ENCODE measurements around the gene DDN. TPM values are rescaled to one million over a fixed set of nuclear protein-coding genes. Genes with fewer than 3 reads are reported as not detected.

Gene DDN
- total RNA-seq, 2 experiments from 2014 or later, result 0.10 to 0.17 TPM

DNA sequence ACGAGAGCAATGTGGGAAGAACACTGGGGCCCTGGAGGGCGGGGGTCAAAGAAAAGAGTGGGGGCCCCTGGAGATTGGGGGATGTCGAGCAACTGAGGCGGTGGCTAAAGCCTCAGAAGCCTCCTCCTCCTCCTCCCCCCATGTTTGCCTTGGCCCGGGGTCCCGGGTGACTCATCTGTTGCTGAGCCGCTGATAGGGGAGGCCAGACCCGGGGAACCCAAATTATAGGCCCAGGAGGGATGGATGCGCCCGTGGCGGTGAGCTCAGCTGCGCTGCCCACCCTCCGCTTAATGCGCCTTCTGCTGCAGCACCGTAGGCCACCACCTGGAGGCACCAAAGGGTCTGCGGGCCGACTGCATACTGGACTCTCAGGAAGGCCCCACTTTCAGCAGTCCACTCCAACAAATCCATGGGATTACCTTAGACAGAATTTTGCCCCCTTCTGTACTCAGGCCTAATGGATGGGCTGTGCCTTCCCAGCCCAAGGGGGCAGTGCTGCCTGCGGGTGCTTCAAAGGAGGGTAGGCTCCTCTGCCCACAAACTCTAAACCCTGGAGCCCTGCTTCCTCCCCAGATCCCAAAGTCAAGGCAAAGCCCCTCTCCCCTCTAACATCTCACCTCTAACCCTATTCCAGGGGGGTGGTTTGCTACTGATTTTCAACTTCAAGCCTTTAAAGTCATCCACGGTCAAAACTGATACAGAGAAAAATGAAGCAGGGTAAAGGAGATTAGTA, 25.1 kb downstream of the DDN start:
- CTCF ChIA-PET, result interaction anchor here (1.0 to 1.4 kb wide), 7 partner anchors 9 to 159 kb away, joined by 3 to 4 read pairs (median 4); partner anchors contain the start of gene ARF3

GRCh38 chr12:48973531-48973930, 25.6 kb downstream of the DDN start:
- CTCF ChIA-PET, result interaction anchor here (1.0 to 1.5 kb wide), 7 partner anchors 8 to 158 kb away, joined by 3 to 7 read pairs (median 4); partner anchors contain the start of gene ARF3
- DNase-seq, result no peak
- POLR2A ChIA-PET, result no interaction called here
- Mint-ChIP-seq H3K4me3 (no peak overlapping the region), H3K36me3 (ENCODE audit: low read depth) (no peaks in the 10 kb centered on the region), H3K27ac (no peak overlapping the region), H3K9me3 (no peaks in the 10 kb centered on the region), H3K27me3 (peaks cover 90% of the 10 kb centered on the region), H3K4me1 (peaks cover 27% of the 10 kb centered on the region)

More for the DNA sequence above, 25.1 kb downstream of the DDN start:
- H3K27me3 Mint-ChIP-seq, result peaks cover 91% of the 10 kb centered on the region
- POLR2A ChIA-PET, result no interaction called here
- H3K9me3 Mint-ChIP-seq, result no peaks in the 10 kb centered on the region
- H3K36me3 Mint-ChIP-seq (ENCODE audit: low read depth), result no peaks in the 10 kb centered on the region
- H3K4me3 Mint-ChIP-seq, result no peak overlapping the region
- peak; percentile 47 for DNase-seq
- peaks cover 33% of the 10 kb centered on the region for H3K4me1 Mint-ChIP-seq
- no peak overlapping the region for H3K27ac Mint-ChIP-seq

- peaks cover 92% of the 10 kb centered on the region for H3K27me3 Mint-ChIP-seq
- H3K27ac Mint-ChIP-seq, result no peak overlapping the region
- ChIA-PET POLR2A (no interaction called here), CTCF (interaction anchor here (1.0 to 11.7 kb wide), 7 partner anchors 8 to 158 kb away, joined by 3 to 84 read pairs (median 4); partner anchors contain the start of gene WNT1)
- H3K4me3 Mint-ChIP-seq, result no peak overlapping the region
- DNase-seq, result no peak
- no peaks in the 10 kb centered on the region for H3K9me3 Mint-ChIP-seq
- peaks cover 25% of the 10 kb centered on the region for H3K4me1 Mint-ChIP-seq
- no peaks in the 10 kb centered on the region for H3K36me3 Mint-ChIP-seq (ENCODE audit: low read depth)
Observed at GRCh38 chr12:48972952-48973483, 26.2 kb downstream of the DDN start.

DNA sequence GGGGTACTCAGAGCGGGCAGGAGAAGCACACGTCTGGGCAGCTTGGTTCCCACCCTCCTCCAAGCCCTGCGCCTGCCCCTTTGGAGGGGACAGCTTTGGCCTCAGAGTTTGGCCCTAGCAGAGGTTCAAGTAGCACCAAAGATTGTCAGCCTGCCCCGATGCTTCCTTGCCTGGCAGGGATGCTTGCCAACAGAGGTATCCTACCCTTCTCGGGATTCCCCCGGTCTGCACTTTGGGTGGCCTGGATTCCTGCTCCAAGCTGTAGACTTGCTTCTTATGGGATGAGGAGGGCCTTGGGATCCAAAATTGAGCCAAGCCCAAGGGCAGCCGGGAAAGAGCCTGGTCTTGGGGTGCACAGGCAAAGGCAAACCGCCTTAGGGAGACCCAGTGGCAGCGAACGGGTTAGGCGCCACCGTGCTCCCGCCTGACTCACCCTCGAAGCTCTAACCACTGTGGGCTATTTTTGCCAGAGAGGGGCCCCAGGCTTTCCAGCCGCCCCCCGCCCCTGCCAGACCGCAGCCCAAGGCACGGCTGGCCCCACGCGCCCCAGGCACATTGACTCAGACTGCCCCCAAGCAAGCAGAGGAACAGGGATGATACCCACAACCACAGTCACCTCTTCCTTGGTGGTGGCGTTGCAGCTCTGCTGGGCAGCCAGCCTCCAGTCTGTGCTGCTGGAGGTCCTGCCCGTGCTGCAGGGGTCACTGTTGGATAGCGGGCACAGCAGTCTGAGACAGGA, 26.8 kb downstream of the DDN start:
- peak overlapping the region; percentile 40 for H3K4me3 Mint-ChIP-seq
- CTCF ChIA-PET, result interaction anchor here (1.2 to 11.7 kb wide), 5 partner anchors 8 to 119 kb away, joined by 4 to 84 read pairs (median 6); partner anchors contain the start of gene WNT1
- POLR2A ChIA-PET, result no interaction called here

DNA sequence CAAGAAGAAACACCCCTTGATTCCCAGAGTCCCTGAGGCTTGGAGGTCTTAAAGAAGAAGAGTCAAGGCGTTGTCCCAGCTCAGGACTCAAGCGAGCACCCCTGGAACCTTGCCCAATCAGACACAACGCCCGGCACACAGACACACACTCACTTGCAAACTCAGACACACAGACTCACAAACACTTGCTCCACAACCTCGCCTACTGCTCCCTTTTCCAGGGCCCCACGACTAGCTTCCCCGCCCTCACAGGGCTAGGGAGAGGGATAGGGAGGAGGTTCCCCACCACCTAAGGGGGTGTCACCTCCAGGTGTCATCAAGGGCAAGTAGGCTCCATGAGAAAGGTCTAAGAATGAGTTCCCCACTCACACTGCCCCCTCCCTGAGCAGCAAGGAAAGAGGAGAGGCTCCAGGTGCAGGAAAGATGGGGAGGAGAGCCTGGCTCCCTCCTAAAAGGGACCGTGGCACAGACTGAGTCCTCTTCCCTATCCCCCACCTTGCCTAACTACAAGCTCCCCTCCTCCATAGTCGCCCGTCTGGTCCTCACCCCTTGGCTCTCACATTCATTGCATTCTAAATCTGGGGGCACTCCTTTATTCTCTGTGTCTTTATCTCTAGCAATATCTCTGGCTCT, 28.4 kb downstream of the DDN start:
- no peak for DNase-seq
- Mint-ChIP-seq H3K4me3 (peak overlapping the region; percentile 22), H3K9me3 (no peaks in the 10 kb centered on the region), H3K36me3 (ENCODE audit: low read depth) (no peaks in the 10 kb centered on the region), H3K4me1 (peaks cover 16% of the 10 kb centered on the region), H3K27me3 (peaks cover 76% of the 10 kb centered on the region), H3K27ac (no peak overlapping the region)
- ChIA-PET CTCF (interaction anchor here (1.0 to 11.7 kb wide), 6 partner anchors 10 to 156 kb away, joined by 3 to 84 read pairs (median 4); partner anchors contain the start of gene WNT1), POLR2A (no interaction called here)

More for the DNA sequence above, 26.8 kb downstream of the DDN start:
- H3K27ac Mint-ChIP-seq, result no peak overlapping the region
- H3K27me3 Mint-ChIP-seq, result peaks cover 87% of the 10 kb centered on the region
- no peaks in the 10 kb centered on the region for H3K36me3 Mint-ChIP-seq (ENCODE audit: low read depth)
- H3K4me1 Mint-ChIP-seq, result peaks cover 19% of the 10 kb centered on the region
- DNase-seq, result no peak
- no peaks in the 10 kb centered on the region for H3K9me3 Mint-ChIP-seq

GRCh38 chr12:48969833-48970701, 29.1 kb downstream of the DDN start:
- CTCF ChIA-PET, result interaction anchor here (0.7 to 11.7 kb wide), 7 partner anchors 11 to 155 kb away, joined by 3 to 84 read pairs (median 4); partner anchors contain the start of genes ARF3 and WNT1
- H3K27ac Mint-ChIP-seq, result no peak overlapping the region
- POLR2A ChIA-PET, result no interaction called here
- no peak overlapping the region for H3K4me3 Mint-ChIP-seq
- peaks cover 75% of the 10 kb centered on the region for H3K27me3 Mint-ChIP-seq
- no peaks in the 10 kb centered on the region for H3K36me3 Mint-ChIP-seq (ENCODE audit: low read depth)
- no peak for DNase-seq
- H3K4me1 Mint-ChIP-seq, result peaks cover 16% of the 10 kb centered on the region
- no peaks in the 10 kb centered on the region for H3K9me3 Mint-ChIP-seq

DNA sequence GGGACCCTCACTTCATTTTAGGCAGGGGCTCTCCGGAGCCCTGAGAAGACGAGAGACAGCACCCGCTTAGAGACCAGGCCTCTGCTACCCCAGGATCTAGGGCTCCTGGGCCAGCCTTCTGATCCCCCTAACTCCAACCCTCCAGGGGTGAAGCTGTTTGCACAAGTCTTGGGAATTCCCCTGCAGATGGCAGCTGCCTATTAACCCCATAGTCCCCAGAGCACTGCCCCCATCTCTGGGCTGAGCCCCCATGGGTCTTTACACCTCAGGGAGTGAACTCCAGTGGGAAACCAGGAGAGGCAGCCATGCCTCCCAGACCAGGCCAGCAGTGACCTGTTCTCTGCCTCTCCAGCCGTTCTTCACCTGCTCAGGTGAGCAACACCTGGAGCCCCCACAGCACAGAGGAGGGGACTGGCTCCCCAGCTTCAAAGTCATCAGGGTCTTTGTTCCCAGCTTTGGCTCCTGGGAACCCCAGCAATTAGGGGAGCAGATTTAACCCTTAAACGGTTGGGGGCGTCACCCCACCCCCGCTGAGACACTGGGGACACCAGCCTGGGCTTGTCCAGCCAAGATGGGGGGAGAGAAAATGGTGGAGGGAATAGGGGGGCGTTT, 29.9 kb downstream of the DDN start:
- no peaks in the 10 kb centered on the region for H3K36me3 Mint-ChIP-seq (ENCODE audit: low read depth)
- H3K4me3 Mint-ChIP-seq, result no peak overlapping the region
- POLR2A ChIA-PET, result no interaction called here
- H3K27ac Mint-ChIP-seq, result no peak overlapping the region
- no peak for DNase-seq
- no peaks in the 10 kb centered on the region for H3K9me3 Mint-ChIP-seq
- H3K27me3 Mint-ChIP-seq, result peaks cover 74% of the 10 kb centered on the region
- CTCF ChIA-PET, result interaction anchor here (0.6 to 11.7 kb wide), 8 partner anchors 11 to 724 kb away, joined by 4 to 84 read pairs (median 4); partner anchors contain the start of genes ARF3 and WNT1
- H3K4me1 Mint-ChIP-seq, result peaks cover 16% of the 10 kb centered on the region

DNA sequence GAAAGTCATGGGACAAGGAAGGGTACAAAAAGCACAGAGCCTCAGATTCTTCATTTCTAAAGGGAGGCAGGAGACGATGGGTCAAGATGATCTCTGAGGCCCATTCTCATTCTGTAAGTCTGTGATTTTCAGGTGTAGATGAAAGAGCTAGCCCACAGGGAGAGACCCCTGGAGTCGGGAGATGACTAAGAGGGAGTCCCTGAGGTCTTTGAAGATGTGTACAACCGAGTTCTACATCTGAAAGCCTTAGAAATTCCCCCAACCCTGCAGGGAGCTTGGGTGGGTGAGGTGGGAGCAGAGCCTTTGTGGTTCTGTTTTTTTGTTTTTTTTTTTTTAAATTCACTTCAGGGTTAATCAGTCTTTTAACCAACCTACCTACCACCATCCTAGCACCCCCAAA, 30.7 kb downstream of the DDN start:
- no peak for DNase-seq
- no peak overlapping the region for H3K4me3 Mint-ChIP-seq
- CTCF ChIA-PET, result interaction anchor here (0.6 to 11.7 kb wide), 6 partner anchors 11 to 724 kb away, joined by 3 to 84 read pairs (median 5); partner anchors contain the start of genes ARF3 and WNT1
- H3K27me3 Mint-ChIP-seq, result peaks cover 67% of the 10 kb centered on the region
- H3K27ac Mint-ChIP-seq, result no peak overlapping the region
- H3K4me1 Mint-ChIP-seq, result peaks cover 16% of the 10 kb centered on the region
- POLR2A ChIA-PET, result no interaction called here
- H3K36me3 Mint-ChIP-seq (ENCODE audit: low read depth), result no peaks in the 10 kb centered on the region
- no peaks in the 10 kb centered on the region for H3K9me3 Mint-ChIP-seq

GRCh38 chr12:48967991-48968390, 31.2 kb downstream of the DDN start:
- Mint-ChIP-seq H3K27ac (no peak overlapping the region), H3K36me3 (ENCODE audit: low read depth) (no peaks in the 10 kb centered on the region), H3K4me3 (no peak overlapping the region), H3K4me1 (peaks cover 16% of the 10 kb centered on the region), H3K9me3 (no peaks in the 10 kb centered on the region), H3K27me3 (peaks cover 62% of the 10 kb centered on the region)
- POLR2A ChIA-PET, result no interaction called here
- DNase-seq, result no peak
- CTCF ChIA-PET, result interaction anchor here (0.5 to 11.7 kb wide), 8 partner anchors 11 to 186 kb away, joined by 3 to 84 read pairs (median 4); partner anchors contain the start of genes ARF3, DDX23 and WNT1

GRCh38 chr12:48966177-48966895, 32.8 kb downstream of the DDN start:
- no peak for DNase-seq
- ChIA-PET POLR2A (no interaction called here), CTCF (interaction anchor here (0.6 to 11.7 kb wide), 6 partner anchors 13 to 128 kb away, joined by 3 to 84 read pairs (median 4); partner anchors contain the start of genes DDX23 and WNT1)
- no peaks in the 10 kb centered on the region for H3K36me3 Mint-ChIP-seq (ENCODE audit: low read depth)
- H3K27ac Mint-ChIP-seq, result no peak overlapping the region
- H3K9me3 Mint-ChIP-seq, result no peaks in the 10 kb centered on the region
- no peak overlapping the region for H3K4me3 Mint-ChIP-seq
- peaks cover 10% of the 10 kb centered on the region for H3K4me1 Mint-ChIP-seq
- H3K27me3 Mint-ChIP-seq, result peaks cover 48% of the 10 kb centered on the region
